HEK293T (cell line): ENCODE results near the gene HMGN1.
"Not testable (repeated sequence)": the region's sequence is repeated elsewhere in the genome, so short reads cannot be mapped to it uniquely, and the experiment has no call there.

Experiments used
- CTCF ChIA-PET: fragments of 350-600 bp; formaldehyde crosslinking; extraction: SDS; loops from one replicate; lab custom pipeline; 2021; ENCODE audit warnings: antibody characterized with exemption, inconsistent platforms; lab: Yijun Ruan, JAX
- POLR2A ChIA-PET: fragments of 350-600 bp; formaldehyde crosslinking; extraction: SDS; loops from one replicate; lab custom pipeline; 2020; ENCODE audit warnings: antibody characterized with exemption, inconsistent platforms; lab: Yijun Ruan, JAX
- DNase-seq: peaks from one replicate; pipeline ENCODE4 v3.0.0; 2012; ENCODE audit warnings: mixed read lengths; ENCODE audit errors: extremely low spot score
- ARNT ChIP-seq: fragments of 450-650 bp; IDR thresholded peaks from 2 replicates; pipeline ENCODE4 v1.6.1; 2017; ENCODE audit warnings: mild to moderate bottlenecking
- BHLHE40 ChIP-seq: fragments of 450-650 bp; IDR thresholded peaks from 2 replicates; pipeline ENCODE4 v1.6.1; 2016; ENCODE audit warnings: mild to moderate bottlenecking, moderate library complexity, borderline replicate concordance
- CTBP1 ChIP-seq: fragments of 450-650 bp; IDR thresholded peaks from 2 replicates; pipeline ENCODE4 v1.6.1; 2016; ENCODE audit warnings: borderline replicate concordance
- ELF4 ChIP-seq: fragments of 450-650 bp; IDR thresholded peaks from 2 replicates; pipeline ENCODE4 v1.6.1; 2017; ENCODE audit warnings: antibody characterized with exemption
- FOXA1 ChIP-seq: fragments of 450-650 bp; IDR thresholded peaks from 2 replicates; pipeline ENCODE4 v1.6.1; 2016; ENCODE audit warnings: mild to moderate bottlenecking
- FOXK2 ChIP-seq: fragments of 450-650 bp; IDR thresholded peaks from 2 replicates; pipeline ENCODE4 v1.6.1; 2016; ENCODE audit warnings: mild to moderate bottlenecking
- FOXM1 ChIP-seq: fragments of 450-650 bp; IDR thresholded peaks from 2 replicates; pipeline ENCODE4 v1.6.1; 2017; ENCODE audit warnings: mild to moderate bottlenecking, borderline replicate concordance
- HDGF ChIP-seq: fragments of 450-650 bp; IDR thresholded peaks from 2 replicates; pipeline ENCODE4 v1.6.1; 2017; ENCODE audit warnings: antibody characterized with exemption, borderline replicate concordance
- L3MBTL2 ChIP-seq: fragments of 450-650 bp; conservative IDR thresholded peaks from 2 replicates; pipeline ENCODE4 v1.6.1; 2016; ENCODE audit warnings: mild to moderate bottlenecking
- LEF1 ChIP-seq: fragments of 450-650 bp; IDR thresholded peaks from 2 replicates; pipeline ENCODE4 v1.6.1; 2017; ENCODE audit warnings: mild to moderate bottlenecking, borderline replicate concordance
- NFRKB ChIP-seq: fragments of 450-650 bp; IDR thresholded peaks from 2 replicates; pipeline ENCODE4 v1.6.1; 2016; ENCODE audit warnings: mild to moderate bottlenecking, moderate library complexity
- SP1 ChIP-seq: fragments of 450-650 bp; IDR thresholded peaks from 2 replicates; pipeline ENCODE4 v1.6.1; 2017
- SUZ12 ChIP-seq: fragments of 450-650 bp; IDR thresholded peaks from 2 replicates; pipeline ENCODE4 v1.6.1; 2016; ENCODE audit warnings: mild to moderate bottlenecking
- TARDBP ChIP-seq: fragments of 450-650 bp; IDR thresholded peaks from 2 replicates; pipeline ENCODE4 v1.6.1; 2016
- ZNF384 ChIP-seq: fragments of 450-650 bp; IDR thresholded peaks from 2 replicates; pipeline ENCODE4 v1.6.1; 2016
- TF ChIP-seq, protein P1 (sequence below): fragments of 450-650 bp; IDR thresholded peaks from 2 replicates; pipeline ENCODE4 v1.6.1; 2016

HMGN1 gene

DNA sequence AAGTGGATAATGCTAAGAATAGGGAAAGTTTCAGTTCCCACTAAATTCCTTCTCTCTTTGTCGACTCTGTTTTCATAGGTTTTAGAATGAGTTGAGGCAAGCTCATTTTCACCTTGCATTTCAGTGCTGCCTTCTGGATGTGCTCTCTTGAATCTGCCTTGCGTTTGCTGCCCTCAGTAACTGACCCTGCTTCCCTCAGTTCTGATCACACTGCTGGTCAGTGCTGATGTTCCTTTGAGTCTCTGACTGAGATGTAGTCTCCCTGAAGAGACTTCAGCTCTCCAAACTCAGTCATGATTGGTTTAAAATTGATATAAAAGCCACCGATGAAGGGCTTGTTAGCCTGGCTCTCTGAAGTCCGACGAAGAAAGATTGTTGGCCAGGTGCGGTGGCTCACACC, 25.2 kb upstream of the HMGN1 start:
- CTCF ChIA-PET: interaction anchor here (0.7 to 1.8 kb wide), 4 partner anchors 14 to 67 kb away, joined by 3 to 4 read pairs (median 4); no protein-coding TSS in a partner anchor
- TF ChIP-seq ZNF384 (no peak), SP1 (no peak), ELF4 (no peak), CTBP1 (no peak), FOXA1 (no peak), ARNT (no peak), HDGF (no peak), BHLHE40 (no peak), FOXM1 (no peak), NFRKB (no peak), TARDBP (no peak)
- no peak for DNase-seq
- POLR2A ChIA-PET: interaction anchor here (1.7 to 2.7 kb wide), 3 partner anchors 14 to 61 kb away, joined by 4 to 17 read pairs (median 14); partner anchors contain the start of genes BRWD1 and HMGN1

DNA sequence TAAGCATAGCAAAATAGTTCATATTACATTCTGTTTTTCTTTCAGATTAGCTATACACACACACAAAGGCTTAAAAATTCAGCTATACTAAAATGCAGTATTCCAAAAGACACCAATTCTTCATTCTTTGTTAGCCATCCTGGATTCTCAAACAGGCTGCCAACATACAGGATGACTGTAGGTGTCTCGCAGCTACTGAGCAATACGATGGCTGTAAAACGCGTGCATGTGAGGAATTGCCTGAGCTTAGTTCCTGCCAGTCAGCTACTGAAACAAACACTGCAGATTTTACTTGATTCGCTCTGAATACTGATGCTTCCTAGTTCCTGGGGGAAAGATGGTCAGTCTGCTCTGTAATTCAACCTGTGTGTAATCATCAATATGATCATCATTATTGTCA, 24.7 kb upstream of the HMGN1 start:
- POLR2A ChIA-PET: interaction anchor here (1.7 to 2.7 kb wide), 3 partner anchors 14 to 60 kb away, joined by 4 to 17 read pairs (median 14); partner anchors contain the start of genes BRWD1 and HMGN1
- TF ChIP-seq FOXM1: no peak
- no peak for TF ChIP-seq FOXA1
- TF ChIP-seq, protein P1, sequence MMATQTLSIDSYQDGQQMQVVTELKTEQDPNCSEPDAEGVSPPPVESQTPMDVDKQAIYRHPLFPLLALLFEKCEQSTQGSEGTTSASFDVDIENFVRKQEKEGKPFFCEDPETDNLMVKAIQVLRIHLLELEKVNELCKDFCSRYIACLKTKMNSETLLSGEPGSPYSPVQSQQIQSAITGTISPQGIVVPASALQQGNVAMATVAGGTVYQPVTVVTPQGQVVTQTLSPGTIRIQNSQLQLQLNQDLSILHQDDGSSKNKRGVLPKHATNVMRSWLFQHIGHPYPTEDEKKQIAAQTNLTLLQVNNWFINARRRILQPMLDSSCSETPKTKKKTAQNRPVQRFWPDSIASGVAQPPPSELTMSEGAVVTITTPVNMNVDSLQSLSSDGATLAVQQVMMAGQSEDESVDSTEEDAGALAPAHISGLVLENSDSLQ: 0 out of 2 replicates have a peak, but pooled peaks have one; percentile 11

DNA sequence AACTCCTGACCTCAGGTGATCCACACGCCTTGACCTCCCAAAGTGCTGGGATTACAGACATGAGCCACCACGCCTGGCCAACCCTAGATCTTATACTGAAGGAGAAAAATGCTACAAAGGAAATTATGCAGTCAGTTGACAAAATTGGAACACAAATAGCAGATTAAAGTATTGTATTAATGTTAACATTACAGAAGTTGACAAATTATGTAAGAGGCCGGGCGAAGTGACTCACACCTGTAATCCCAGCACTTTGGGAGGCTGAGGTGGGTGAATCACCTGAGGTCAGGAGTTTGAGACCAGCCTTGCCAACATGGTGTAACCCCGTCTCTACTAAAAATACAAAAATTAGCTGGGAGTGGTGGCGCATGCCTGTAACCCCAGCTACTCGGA, 21.0 kb upstream of the HMGN1 start:
- POLR2A ChIA-PET: interaction anchor here (1.4 to 1.7 kb wide), 2 partner anchors 10 to 21 kb away, joined by 8 to 9 read pairs; partner anchors contain the start of gene HMGN1
- DNase-seq, CTCF ChIA-PET: not testable (repeated sequence)

More for the DNA sequence above, 24.7 kb upstream of the HMGN1 start:
- CTCF ChIA-PET: interaction anchor here (0.6 to 1.8 kb wide), 6 partner anchors 9 to 186 kb away, joined by 3 to 5 read pairs (median 4); no protein-coding TSS in a partner anchor
- DNase-seq: peak; percentile 67

DNA sequence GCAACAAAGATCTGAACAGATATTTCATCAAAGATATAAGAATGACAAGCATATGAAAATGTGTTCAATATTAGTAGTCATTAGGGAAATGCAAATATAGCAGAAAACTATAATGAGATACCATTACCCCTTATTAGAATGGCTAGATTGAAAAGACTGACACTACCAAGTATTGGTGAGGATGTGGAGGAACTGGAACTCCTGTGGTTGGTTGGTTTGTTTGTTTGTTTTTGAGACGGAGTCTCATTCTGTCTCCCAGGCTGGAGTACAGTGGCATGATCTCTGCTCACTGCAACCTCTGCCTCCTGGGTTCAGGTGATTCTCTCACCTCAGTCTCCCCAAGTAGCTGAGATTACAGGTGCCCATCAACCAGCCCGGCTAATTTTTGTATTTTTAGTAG, 18.9 kb upstream of the HMGN1 start:
- CTCF ChIA-PET: no interaction called here
- no peak for TF ChIP-seq NFRKB
- no peak for DNase-seq
- POLR2A ChIA-PET: no interaction called here

DNA sequence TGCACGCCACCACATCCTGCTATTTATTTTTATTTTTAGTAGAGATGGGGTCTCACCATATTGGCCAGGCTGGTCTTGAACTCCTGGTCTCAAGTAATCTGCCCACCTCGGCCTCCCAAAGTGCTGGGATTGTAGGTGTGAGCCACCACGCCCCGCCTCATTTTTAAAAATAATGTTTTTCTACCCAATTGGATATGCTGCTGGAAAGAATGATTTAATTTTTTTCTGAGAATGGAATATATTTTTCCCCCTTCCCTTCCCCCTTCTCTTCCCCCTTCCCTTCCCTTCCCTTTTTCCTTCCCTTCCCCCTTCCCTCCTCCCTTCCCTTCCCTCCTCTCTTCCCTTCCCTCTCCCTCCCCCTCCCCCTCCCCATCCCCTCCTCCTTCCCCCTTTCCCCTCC, 17.7 kb upstream of the HMGN1 start:
- CTCF ChIA-PET: no interaction called here
- POLR2A ChIA-PET: interaction anchor here (1.0 kb wide), 1 partner anchor 14 kb away, joined by 5 read pairs; no protein-coding TSS in a partner anchor
- DNase-seq: no peak
- TF ChIP-seq CTBP1 (no peak), FOXA1 (no peak), SP1 (no peak), ELF4 (no peak)

DNA sequence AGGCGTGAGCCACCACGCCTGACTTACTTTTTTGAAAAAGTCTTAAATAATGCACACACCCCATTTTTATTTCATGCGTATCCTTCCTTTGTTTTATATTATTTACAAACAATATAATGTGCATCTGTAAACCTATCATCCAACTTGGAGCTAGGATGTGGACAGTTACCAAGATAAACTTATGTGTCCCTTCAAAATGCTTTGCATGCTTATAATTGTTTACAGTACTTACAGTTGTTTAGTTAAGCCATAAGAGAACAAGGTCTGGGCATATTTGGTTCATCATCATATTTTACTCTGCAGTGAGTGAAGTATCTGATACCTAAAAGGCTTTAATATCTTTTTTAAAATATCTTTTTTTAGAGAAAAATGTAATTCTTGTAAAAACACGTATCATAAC, 16.1 kb upstream of the HMGN1 start:
- TF ChIP-seq FOXA1 (no peak), ZNF384 (no peak), CTBP1 (no peak), L3MBTL2 (no peak), NFRKB (no peak), ELF4 (no peak), FOXK2 (no peak), SP1 (no peak), HDGF (no peak), BHLHE40 (no peak), FOXM1 (no peak), SUZ12 (no peak), ARNT (no peak), LEF1 (no peak)
- TF ChIP-seq, protein P1: no peak
- ChIA-PET CTCF (interaction anchor here (0.7 kb wide), 1 partner anchor 8 kb away, joined by 3 read pairs; no protein-coding TSS in a partner anchor), POLR2A (interaction anchor here (1.0 to 3.2 kb wide), 2 partner anchors 15 to 16 kb away, joined by 3 to 18 read pairs; partner anchors contain the start of gene HMGN1)
- no peak for DNase-seq

DNA sequence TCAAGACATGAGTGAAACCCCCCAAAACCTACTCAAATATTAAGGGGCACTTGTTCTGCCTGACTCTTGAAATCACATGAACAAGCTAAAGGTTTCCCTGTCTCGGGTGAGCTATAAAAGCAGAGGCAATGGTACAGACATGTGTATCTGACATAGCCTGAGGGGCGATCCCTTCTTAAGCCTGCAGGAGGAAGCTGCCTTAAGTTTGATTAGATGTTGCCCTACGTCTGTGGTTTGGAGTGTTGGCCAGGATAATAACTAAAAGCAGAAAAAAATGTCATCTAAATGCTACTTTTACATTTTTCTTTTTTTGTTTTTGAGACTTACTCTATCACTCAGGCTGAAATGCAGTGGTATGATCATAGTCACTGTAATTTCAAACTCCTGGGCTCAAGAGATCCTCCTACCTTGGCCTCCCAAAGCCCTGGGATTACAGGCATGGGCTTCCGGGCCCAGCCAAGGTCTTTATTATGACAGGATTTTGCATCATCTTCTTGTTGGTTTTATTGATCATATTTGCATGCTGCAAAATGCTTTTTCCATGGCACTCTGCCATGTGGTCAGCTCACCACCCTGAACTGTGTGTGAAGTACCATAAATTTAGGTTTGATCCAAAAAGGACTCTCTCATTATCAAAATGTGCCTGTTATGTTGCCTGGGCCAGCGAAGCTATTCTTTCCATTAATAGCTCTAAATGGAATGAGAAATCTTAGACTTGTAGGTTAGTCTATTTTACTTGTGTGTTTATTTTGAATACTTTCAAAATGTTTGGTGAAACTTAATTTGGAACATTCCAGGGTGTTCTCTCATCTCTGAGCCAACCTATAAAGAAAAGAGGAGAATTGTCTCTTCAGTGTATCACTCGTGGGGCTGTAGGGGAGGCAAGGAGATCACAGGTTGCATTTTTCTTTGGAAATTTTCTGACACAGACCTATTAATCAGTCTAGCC, 15.0 kb upstream of the HMGN1 start:
- no peak for DNase-seq
- CTCF ChIA-PET: interaction anchor here (0.7 kb wide), 1 partner anchor 13 kb away, joined by 3 read pairs; no protein-coding TSS in a partner anchor
- POLR2A ChIA-PET: interaction anchor here (1.1 to 3.2 kb wide), 2 partner anchors 15 to 16 kb away, joined by 4 to 18 read pairs; partner anchors contain the start of gene HMGN1
- TF ChIP-seq TARDBP: no peak
- TF ChIP-seq, protein P1: no peak
- no peak for TF ChIP-seq BHLHE40
- TF ChIP-seq FOXA1: no peak
- no peak for TF ChIP-seq CTBP1
- no peak for TF ChIP-seq LEF1
- TF ChIP-seq NFRKB: no peak
- no peak for TF ChIP-seq ELF4
- no peak for TF ChIP-seq ARNT
- TF ChIP-seq L3MBTL2: no peak
- no peak for TF ChIP-seq FOXM1
- no peak for TF ChIP-seq SP1
- no peak for TF ChIP-seq ZNF384
- TF ChIP-seq SUZ12: no peak
- no peak for TF ChIP-seq FOXK2
- no peak for TF ChIP-seq HDGF
